GM13976 (cell line): ENCODE data around the gene SLIT3.

Experiments used
- DNase-seq: peaks from one replicate; pipeline ENCODE4 v3.0.0; 2012; ENCODE audit warnings: low spot score
- CTCF ChIP-seq: IDR thresholded peaks from 2 replicates; pipeline ENCODE4 v1.5.1; 2012; ENCODE audit warnings: borderline replicate concordance, mild to moderate bottlenecking; ENCODE audit not compliant: insufficient read depth; ENCODE audit errors: extremely low read depth, missing control alignments, control extremely low read depth
- in situ Hi-C: fragments of 300-500 bp; cut with MboI; formaldehyde crosslinking; loops from one replicate; pipeline ENCODE4 v1.12.0; 2022; ENCODE audit warnings: low sequenced_read_pairs, mixed read lengths, inconsistent platforms; ENCODE audit not compliant: unreplicated experiment

Gene SLIT3

GRCh38 chr5:169185626-169186025 is 115.3 kb downstream of the SLIT3 start:
- TF ChIP-seq CTCF: no peak
- in situ Hi-C loops: no loop called here
- DNase-seq: no peak

GRCh38 chr5:169183576-169183975 is 117.4 kb downstream of the SLIT3 start:
- DNase-seq: no peak
- in situ Hi-C loops: no loop called here
- TF ChIP-seq CTCF: no peak

DNA sequence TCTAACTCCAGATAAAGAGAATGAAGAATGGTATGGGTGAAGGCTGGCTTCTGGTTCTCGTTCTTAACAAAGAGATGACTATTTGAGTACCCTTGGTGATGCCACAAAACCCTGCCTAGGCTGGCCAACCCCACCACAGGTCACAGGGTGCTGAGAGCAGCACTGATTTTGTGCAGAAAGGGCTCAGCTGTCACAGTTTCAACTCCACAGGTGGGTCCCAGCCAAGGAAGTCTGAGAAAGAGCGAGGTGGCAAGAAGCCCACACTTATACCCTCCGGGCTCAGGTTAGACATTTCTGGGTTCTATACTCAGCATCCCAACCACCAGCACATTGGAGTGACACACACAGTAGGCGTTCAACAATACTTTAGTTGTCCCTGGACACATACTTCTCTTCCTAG is 118.1 kb downstream of the SLIT3 start:
- no peak for TF ChIP-seq CTCF
- in situ Hi-C loops: no loop called here
- DNase-seq: no peak

- no peak for TF ChIP-seq CTCF
- in situ Hi-C loops: no loop called here
- no peak for DNase-seq
Measured at GRCh38 chr5:169181814-169182213, 119.1 kb downstream of the SLIT3 start.

GRCh38 chr5:169178754-169179153 is 122.2 kb downstream of the SLIT3 start:
- DNase-seq: no peak
- no peak for TF ChIP-seq CTCF
- in situ Hi-C loops: no loop called here

DNA sequence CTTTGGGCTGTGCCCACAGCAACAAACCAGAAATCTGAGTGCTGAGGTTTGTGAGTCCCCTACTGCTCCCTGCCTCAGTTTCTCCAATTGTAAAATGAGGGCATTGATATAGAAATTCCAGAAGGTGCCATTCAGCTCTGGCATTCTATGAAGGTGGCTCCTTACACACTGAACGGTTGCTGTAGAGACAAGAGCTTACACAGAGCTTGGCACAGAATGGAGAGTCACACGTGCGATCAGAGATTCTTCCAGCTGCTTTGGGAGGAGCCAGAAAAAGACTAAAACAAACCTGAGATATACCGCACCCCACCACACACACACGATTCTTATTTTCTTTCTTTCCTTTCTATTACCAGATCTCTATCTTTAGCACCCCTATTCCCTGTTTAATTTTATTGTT is 122.7 kb downstream of the SLIT3 start:
- no peak for DNase-seq
- in situ Hi-C loops: no loop called here

More for the DNA sequence above, 122.7 kb downstream of the SLIT3 start:
- no peak for TF ChIP-seq CTCF
